ENCODE data around the gene SMAD6.

SMAD6 gene

DNA sequence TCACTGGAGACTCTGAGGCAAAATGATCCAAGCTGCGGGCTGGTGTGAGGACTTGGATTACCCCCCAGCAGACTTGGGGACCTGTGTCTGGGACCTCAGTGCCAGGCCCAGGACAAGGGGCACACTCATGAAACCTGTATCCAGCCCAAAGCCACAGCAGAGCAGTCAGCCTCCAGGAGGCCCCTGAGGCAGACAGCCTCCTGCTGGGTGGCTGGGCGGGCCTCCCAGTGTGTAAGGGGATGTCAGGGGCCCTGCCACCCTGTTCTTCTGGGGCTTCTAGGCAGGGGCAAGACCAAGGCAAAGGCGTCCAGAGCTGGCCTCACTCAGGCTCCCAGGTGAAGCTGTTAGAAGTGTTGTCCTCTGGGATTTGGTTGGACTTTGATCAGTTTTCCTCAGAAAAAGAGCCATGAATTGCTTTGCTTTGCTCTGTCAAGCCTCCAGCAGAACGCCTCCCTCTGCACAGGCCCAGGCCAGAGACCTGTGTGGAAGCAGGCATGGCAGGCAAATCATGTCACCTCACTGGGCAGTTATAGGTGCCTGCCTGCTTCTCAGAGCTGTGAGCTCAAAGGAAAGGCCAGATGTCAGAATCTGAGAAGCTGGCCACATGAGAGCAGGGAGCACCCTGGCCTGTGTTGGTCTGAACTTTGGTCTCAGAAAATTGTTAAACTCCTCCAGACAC is 77.4 kb downstream of the SMAD6 start:
- Histone ChIP-seq H3K9me3 (ENCODE audit: low read length) (no peaks in the 10 kb centered on the region), H3K36me3 (ENCODE audit: insufficient read depth, low read length) (peaks cover 6% of the 10 kb centered on the region), H3K4me1 (ENCODE audit: insufficient read depth, low read length) (peaks cover 8% of the 10 kb centered on the region), H2AFZ (ENCODE audit: low read depth, low read length) (no peak overlapping the region), H3K27me3 (ENCODE audit: insufficient read depth, low read length) (no peaks in the 10 kb centered on the region), H3K4me3 (ENCODE audit: low read length) (no peak overlapping the region)

GRCh38 chr15:66780172-66780972 is 78.3 kb downstream of the SMAD6 start:
- Histone ChIP-seq H2AFZ (ENCODE audit: low read depth, low read length) (no peak overlapping the region), H3K9me3 (ENCODE audit: low read length) (no peaks in the 10 kb centered on the region), H3K36me3 (ENCODE audit: insufficient read depth, low read length) (peaks cover 6% of the 10 kb centered on the region), H3K27me3 (ENCODE audit: insufficient read depth, low read length) (no peaks in the 10 kb centered on the region), H3K4me3 (ENCODE audit: low read length) (no peak overlapping the region), H3K4me1 (ENCODE audit: insufficient read depth, low read length) (peaks cover 7% of the 10 kb centered on the region)

DNA sequence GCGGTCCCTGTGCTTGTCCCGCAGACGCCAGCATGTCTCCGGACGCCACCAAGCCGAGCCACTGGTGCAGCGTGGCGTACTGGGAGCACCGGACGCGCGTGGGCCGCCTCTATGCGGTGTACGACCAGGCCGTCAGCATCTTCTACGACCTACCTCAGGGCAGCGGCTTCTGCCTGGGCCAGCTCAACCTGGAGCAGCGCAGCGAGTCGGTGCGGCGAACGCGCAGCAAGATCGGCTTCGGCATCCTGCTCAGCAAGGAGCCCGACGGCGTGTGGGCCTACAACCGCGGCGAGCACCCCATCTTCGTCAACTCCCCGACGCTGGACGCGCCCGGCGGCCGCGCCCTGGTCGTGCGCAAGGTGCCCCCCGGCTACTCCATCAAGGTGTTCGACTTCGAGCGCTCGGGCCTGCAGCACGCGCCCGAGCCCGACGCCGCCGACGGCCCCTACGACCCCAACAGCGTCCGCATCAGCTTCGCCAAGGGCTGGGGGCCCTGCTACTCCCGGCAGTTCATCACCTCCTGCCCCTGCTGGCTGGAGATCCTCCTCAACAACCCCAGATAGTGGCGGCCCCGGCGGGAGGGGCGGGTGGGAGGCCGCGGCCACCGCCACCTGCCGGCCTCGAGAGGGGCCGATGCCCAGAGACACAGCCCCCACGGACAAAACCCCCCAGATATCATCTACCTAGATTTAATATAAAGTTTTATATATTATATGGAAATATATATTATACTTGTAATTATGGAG is 79.1 kb downstream of the SMAD6 start:
- Histone ChIP-seq H3K27me3 (ENCODE audit: insufficient read depth, low read length) (no peaks in the 10 kb centered on the region), H2AFZ (ENCODE audit: low read depth, low read length) (no peak overlapping the region), H3K4me1 (ENCODE audit: insufficient read depth, low read length) (peaks cover 3% of the 10 kb centered on the region), H3K36me3 (ENCODE audit: insufficient read depth, low read length) (peaks cover 6% of the 10 kb centered on the region), H3K9me3 (ENCODE audit: low read length) (no peaks in the 10 kb centered on the region), H3K4me3 (ENCODE audit: low read length) (no peak overlapping the region)

GRCh38 chr15:66782785-66783184 is 80.7 kb downstream of the SMAD6 start:
- Histone ChIP-seq H3K4me1 (ENCODE audit: insufficient read depth, low read length) (no peaks in the 10 kb centered on the region), H3K27me3 (ENCODE audit: insufficient read depth, low read length) (no peaks in the 10 kb centered on the region), H3K4me3 (ENCODE audit: low read length) (no peak overlapping the region), H3K36me3 (ENCODE audit: insufficient read depth, low read length) (peaks cover 6% of the 10 kb centered on the region), H3K9me3 (ENCODE audit: low read length) (no peaks in the 10 kb centered on the region), H2AFZ (ENCODE audit: low read depth, low read length) (no peak overlapping the region)

GRCh38 chr15:66783314-66783713 is 81.3 kb downstream of the SMAD6 start:
- H3K36me3 ChIP-seq (ENCODE audit: insufficient read depth, low read length): peaks cover 6% of the 10 kb centered on the region
- no peak overlapping the region for H3K4me3 ChIP-seq (ENCODE audit: low read length)
- H3K4me1 ChIP-seq (ENCODE audit: insufficient read depth, low read length): no peaks in the 10 kb centered on the region

DNA sequence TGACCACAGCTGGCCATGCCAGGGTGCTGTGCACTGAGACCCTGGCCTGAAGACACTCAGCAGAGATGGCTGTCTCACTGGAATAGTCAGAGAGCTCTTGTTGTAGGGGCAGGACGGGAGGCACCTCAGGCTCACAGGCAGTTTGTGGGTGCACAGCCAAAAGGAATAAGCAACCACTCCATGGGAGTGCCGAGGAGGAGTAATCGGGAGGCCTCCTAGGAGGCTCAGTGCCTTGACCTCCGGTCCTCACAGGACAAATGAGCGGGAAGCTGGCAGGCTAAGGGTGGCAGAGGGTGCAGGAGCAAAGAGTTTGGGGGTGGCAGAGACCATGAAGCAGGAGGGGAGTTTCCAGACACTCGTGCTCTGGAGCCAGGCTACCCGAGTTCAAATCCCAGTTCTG is 81.7 kb downstream of the SMAD6 start:
- Histone ChIP-seq H3K27me3 (ENCODE audit: insufficient read depth, low read length) (no peaks in the 10 kb centered on the region), H3K4me3 (ENCODE audit: low read length) (no peak overlapping the region), H3K9me3 (ENCODE audit: low read length) (no peaks in the 10 kb centered on the region), H3K4me1 (ENCODE audit: insufficient read depth, low read length) (no peaks in the 10 kb centered on the region), H2AFZ (ENCODE audit: low read depth, low read length) (no peak overlapping the region), H3K36me3 (ENCODE audit: insufficient read depth, low read length) (peaks cover 6% of the 10 kb centered on the region)

More at GRCh38 chr15:66783314-66783713, 81.3 kb downstream of the SMAD6 start:
- no peaks in the 10 kb centered on the region for H3K27me3 ChIP-seq (ENCODE audit: insufficient read depth, low read length)
- H3K9me3 ChIP-seq (ENCODE audit: low read length): no peaks in the 10 kb centered on the region
- H2AFZ ChIP-seq (ENCODE audit: low read depth, low read length): no peak overlapping the region

DNA sequence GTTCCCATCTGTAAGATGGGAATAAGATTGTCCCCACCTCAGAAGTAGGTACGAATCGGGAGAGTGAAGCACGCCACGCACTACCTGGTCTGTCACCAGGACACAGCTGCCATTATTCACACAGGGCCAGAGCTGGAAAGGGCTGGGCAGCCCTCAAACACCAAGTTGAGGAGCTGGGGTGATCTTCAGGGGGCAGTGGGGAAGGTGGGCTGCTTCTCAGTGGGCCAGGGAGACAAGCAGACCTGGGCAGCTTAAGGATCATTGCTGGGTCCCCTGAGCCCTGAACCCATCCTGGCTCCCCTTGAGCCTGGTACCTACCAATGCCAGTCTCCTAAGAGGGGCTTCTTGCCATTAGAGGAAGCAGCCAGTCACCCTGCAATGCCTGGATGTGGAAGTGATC is 82.1 kb downstream of the SMAD6 start:
- no peak overlapping the region for H2AFZ ChIP-seq (ENCODE audit: low read depth, low read length)
- no peaks in the 10 kb centered on the region for H3K27me3 ChIP-seq (ENCODE audit: insufficient read depth, low read length)
- no peaks in the 10 kb centered on the region for H3K9me3 ChIP-seq (ENCODE audit: low read length)
- no peaks in the 10 kb centered on the region for H3K4me1 ChIP-seq (ENCODE audit: insufficient read depth, low read length)
- no peak overlapping the region for H3K4me3 ChIP-seq (ENCODE audit: low read length)
- peaks cover 6% of the 10 kb centered on the region for H3K36me3 ChIP-seq (ENCODE audit: insufficient read depth, low read length)

- no peak overlapping the region for H3K4me3 ChIP-seq (ENCODE audit: low read length)
- no peaks in the 10 kb centered on the region for H3K9me3 ChIP-seq (ENCODE audit: low read length)
- H2AFZ ChIP-seq (ENCODE audit: low read depth, low read length): no peak overlapping the region
- H3K27me3 ChIP-seq (ENCODE audit: insufficient read depth, low read length): no peaks in the 10 kb centered on the region
- no peaks in the 10 kb centered on the region for H3K4me1 ChIP-seq (ENCODE audit: insufficient read depth, low read length)
- H3K36me3 ChIP-seq (ENCODE audit: insufficient read depth, low read length): peaks cover 6% of the 10 kb centered on the region
Observed at GRCh38 chr15:66785637-66786036, 83.6 kb downstream of the SMAD6 start.

DNA sequence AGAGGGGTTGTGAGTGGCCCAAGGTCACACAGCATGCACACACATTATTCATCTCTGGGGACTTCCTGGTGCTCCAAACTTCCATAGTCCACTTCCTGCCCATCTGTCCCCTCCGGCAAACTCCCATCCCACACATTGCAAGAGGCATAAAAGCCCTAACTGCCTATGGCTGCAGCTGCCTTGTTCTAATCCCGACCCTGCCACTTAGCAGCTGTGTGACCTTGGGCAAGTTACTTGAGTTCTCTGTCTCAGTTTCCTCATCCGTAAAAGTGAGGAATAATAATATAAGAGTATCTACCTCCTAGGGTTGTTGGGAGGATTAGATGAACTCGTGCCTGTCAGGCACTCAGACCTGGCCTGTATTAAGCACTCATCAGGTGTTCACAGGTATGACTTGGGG is 84.2 kb downstream of the SMAD6 start:
- no peaks in the 10 kb centered on the region for H3K27me3 ChIP-seq (ENCODE audit: insufficient read depth, low read length)
- no peaks in the 10 kb centered on the region for H3K4me1 ChIP-seq (ENCODE audit: insufficient read depth, low read length)
- no peaks in the 10 kb centered on the region for H3K9me3 ChIP-seq (ENCODE audit: low read length)
- H3K36me3 ChIP-seq (ENCODE audit: insufficient read depth, low read length): peaks cover under 1% of the 10 kb centered on the region
- H2AFZ ChIP-seq (ENCODE audit: low read depth, low read length): no peak overlapping the region
- H3K4me3 ChIP-seq (ENCODE audit: low read length): no peak overlapping the region

- Histone ChIP-seq H3K4me3 (ENCODE audit: low read length) (no peak overlapping the region), H3K4me1 (ENCODE audit: insufficient read depth, low read length) (no peaks in the 10 kb centered on the region), H3K27me3 (ENCODE audit: insufficient read depth, low read length) (no peaks in the 10 kb centered on the region), H2AFZ (ENCODE audit: low read depth, low read length) (no peak overlapping the region), H3K36me3 (ENCODE audit: insufficient read depth, low read length) (no peaks in the 10 kb centered on the region), H3K9me3 (ENCODE audit: low read length) (no peaks in the 10 kb centered on the region)
Observed at GRCh38 chr15:66786708-66787488, 84.9 kb downstream of the SMAD6 start.

GRCh38 chr15:66787489-66787871 is 85.4 kb downstream of the SMAD6 start:
- Histone ChIP-seq H3K9me3 (ENCODE audit: low read length) (no peaks in the 10 kb centered on the region), H3K4me1 (ENCODE audit: insufficient read depth, low read length) (no peaks in the 10 kb centered on the region), H3K36me3 (ENCODE audit: insufficient read depth, low read length) (no peaks in the 10 kb centered on the region), H2AFZ (ENCODE audit: low read depth, low read length) (no peak overlapping the region), H3K4me3 (ENCODE audit: low read length) (no peak overlapping the region), H3K27me3 (ENCODE audit: insufficient read depth, low read length) (no peaks in the 10 kb centered on the region)

- Histone ChIP-seq H3K4me1 (ENCODE audit: insufficient read depth, low read length) (no peaks in the 10 kb centered on the region), H3K36me3 (ENCODE audit: insufficient read depth, low read length) (no peaks in the 10 kb centered on the region), H3K9me3 (ENCODE audit: low read length) (no peaks in the 10 kb centered on the region), H3K4me3 (ENCODE audit: low read length) (no peak overlapping the region), H2AFZ (ENCODE audit: low read depth, low read length) (no peak overlapping the region), H3K27me3 (ENCODE audit: insufficient read depth, low read length) (no peaks in the 10 kb centered on the region)
Observed at GRCh38 chr15:66788024-66788423, 86.0 kb downstream of the SMAD6 start.

Data from neuron (in vitro differentiated cells).